GM18508 (cell line): ENCODE measurements around the gene PDPK1.
"Not testable (repeated sequence)": the region's sequence is repeated elsewhere in the genome, so short reads cannot be mapped to it uniquely, and the experiment has no call there.

ENCODE experiments used
- ATAC-seq: cut with Tn5 transposase; IDR thresholded peaks from one replicate; pipeline ENCODE4 v1.9.1; 2021; ENCODE audit warnings: moderate number of reproducible peaks; ENCODE audit not compliant: insufficient read depth, unreplicated experiment

Gene PDPK1

GRCh38 chr16:2584729-2585650, 47.2 kb downstream of the PDPK1 start:
- ATAC-seq, result no peak

DNA sequence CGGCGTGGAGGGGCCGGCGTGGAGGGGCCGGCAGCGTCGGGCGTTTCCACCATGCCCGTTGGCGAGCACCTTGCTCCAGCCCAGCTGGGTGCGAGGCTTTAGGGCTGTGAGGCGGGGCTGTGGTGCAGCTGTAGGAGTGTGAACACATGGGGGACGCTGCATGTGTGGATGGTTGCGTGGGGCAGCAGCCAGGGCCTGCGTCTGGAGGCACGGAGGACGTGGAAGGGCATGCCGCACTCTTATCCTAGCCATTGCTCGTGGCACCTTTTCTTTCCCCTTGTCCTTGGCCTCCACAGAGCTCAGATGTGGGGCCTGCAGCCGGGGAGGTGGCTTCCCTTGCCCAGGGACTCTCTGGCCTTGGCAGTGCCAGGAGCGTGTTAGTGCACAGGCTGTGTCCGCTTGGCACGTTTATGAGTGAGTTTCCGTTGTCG, 47.8 kb downstream of the PDPK1 start:
- no peak for ATAC-seq

GRCh38 chr16:2586241-2586640, 48.4 kb downstream of the PDPK1 start:
- no peak for ATAC-seq

DNA sequence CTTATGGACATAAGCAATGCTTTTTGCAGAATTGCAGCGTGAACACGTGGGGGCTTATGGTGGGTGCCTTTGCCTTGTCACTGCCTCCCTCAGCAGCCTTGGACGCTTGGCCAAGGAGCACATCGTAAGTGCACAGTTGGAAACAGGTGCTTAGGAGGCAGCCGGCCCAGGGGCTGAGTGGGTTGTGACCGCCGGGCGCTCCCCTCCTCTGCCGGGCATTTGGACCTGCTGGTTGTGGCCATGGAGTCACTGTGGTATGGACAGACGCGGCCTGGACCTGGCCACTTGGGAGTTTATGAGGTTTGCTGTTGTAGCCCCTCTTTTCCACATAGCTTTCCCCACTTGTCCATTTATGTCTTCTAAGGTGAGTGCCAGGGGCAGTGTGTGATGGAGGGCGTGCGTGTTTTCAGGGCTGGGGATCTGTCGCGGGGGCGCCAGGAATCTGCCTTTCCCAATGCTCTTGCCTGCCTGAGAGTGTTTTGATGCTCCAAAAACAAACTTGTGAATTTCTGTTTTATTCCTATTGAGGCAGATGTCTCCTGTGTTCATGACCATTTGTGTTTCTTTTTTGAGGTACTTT, 49.2 kb downstream of the PDPK1 start:
- no peak for ATAC-seq

- no peak for ATAC-seq
Measured at GRCh38 chr16:2587891-2588565, 50.2 kb downstream of the PDPK1 start.

DNA sequence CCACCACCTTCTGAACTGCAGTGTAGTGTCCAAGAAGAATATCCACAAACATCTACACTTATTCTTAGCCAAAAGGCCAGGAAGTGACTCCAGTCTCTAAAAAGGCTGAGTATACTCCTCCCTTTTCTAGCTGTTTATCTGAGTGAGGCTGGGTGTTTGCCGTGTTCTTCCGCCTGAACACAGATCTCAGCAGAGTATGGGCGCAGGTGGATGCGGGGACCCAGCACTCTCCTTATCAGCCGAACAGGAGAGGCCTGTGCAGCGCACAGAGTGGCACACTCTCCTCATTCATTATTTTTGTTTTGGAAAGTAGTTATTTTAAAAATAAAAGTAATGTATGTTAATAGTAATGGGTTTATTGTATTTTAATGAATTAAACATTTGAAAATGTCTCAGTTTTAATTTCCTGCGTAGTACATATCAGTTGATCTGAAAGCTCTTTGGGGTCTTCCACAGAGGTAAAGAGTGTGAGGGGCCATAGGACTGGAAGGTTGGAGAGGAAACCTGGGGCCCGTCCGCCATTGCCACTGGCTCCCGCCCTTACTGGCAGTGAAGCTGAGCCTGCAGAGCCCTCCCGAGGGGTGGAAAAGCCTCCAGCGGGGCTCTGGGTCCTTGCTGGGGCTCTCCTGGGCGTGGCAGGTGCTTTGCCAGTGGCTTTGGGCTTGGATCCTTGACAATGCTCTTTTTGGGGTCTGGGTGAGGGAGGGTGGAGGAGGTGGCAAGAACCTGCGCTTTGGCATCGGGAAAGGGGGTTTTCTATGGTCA, 53.8 kb downstream of the PDPK1 start:
- no peak for ATAC-seq

DNA sequence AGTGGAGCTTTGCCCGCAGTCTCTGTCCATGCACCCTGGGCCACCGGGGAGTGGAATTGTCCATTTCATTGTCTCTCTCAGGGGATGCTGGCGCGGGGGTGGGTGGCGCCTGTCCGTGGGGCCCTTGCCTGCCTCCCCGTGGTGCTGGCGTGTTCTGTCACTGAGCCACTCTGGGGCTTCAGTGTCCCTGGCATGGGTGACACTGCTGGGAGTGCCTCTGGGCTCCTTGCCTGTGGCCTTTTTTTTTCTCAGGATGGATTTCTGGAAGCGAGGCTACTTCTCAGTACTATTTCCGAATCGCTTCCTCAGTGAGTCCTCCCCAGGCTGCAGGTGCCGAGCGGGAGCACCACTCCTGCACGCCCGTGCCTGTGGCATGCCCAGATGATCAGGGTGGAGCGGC, 55.0 kb downstream of the PDPK1 start:
- ATAC-seq, result no peak

- ATAC-seq, result no peak
Measured at GRCh38 chr16:2595393-2596205, 57.8 kb downstream of the PDPK1 start.

DNA sequence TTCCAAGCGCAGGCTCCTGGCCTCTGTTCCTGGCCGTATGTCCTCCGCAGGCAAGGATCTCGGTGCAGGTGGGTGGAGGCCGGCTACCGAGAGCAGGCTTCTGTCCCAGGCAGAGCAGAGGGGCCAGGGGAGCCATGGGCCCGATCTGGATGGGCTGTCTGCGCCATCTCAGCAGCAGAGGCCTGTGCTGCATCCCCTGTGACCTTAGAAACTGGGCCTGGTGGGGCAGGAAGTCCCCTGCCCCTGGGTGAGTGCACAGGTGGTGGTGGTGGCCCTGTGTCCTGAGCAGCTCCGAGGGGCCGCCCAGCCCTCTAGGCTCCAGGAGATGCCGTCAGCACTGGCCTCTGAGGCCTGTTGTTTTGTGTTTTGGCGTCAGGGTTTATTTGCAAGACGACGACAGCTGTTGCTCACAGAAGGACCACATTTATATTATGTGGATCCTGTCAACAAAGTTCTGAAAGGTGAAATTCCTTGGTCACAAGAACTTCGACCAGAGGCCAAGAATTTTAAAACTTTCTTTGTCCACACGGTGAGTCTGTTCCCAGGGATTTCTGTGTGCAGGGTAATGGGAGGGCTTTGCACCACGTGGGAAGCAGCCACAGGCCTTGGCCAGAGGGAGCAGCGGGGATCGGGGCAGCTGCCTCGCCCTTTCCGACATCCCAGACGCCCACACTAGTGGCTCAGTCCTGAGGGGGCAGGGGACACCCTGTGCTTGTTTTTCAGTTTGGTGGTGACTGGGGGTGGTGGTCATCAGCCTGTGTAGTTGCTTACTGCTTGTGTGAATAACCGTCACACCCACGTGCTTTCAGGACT, 59.1 kb downstream of the PDPK1 start:
- ATAC-seq, result no peak

DNA sequence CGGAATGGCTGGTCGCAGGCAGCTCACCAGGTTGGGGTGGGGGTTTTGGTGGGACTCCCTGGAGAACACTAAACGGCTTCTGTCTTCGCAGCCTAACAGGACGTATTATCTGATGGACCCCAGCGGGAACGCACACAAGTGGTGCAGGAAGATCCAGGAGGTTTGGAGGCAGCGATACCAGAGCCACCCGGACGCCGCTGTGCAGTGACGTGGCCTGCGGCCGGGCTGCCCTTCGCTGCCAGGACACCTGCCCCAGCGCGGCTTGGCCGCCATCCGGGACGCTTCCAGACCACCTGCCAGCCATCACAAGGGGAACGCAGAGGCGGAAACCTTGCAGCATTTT, 59.7 kb downstream of the PDPK1 start:
- ATAC-seq, result no peak

GRCh38 chr16:2598133-2598641, 60.4 kb downstream of the PDPK1 start:
- ATAC-seq, result no peak

GRCh38 chr16:2598723-2599122, 60.9 kb downstream of the PDPK1 start:
- no peak for ATAC-seq

GRCh38 chr16:2599165-2599564, 61.3 kb downstream of the PDPK1 start:
- ATAC-seq, result not testable (repeated sequence)

DNA sequence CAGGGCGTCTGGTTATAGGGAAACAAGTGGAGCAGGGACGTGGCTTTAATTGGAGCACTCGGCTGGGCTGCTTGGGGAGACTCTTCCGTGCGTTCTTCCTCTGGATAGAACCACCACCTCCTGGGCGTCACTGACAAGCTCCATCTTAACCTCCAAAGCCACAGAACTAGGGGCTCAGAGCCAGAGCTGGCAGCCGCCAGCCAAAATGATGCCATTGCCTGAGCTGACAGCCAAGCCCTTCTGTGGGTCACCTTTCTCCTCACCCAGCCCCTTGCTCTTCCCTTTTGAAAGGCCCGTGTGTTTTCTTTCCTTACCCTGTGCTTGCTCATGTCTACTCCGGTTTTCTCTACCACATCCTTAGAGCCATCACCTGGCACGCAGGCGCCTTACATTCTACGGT, 62.0 kb downstream of the PDPK1 start:
- not testable (repeated sequence) for ATAC-seq

- ATAC-seq, result not testable (repeated sequence)
Measured at GRCh38 chr16:2601301-2602025, 63.6 kb downstream of the PDPK1 start.

- not testable (repeated sequence) for ATAC-seq
Measured at GRCh38 chr16:2602175-2602574, 64.4 kb downstream of the PDPK1 start.

- no peak for ATAC-seq
Measured at GRCh38 chr16:2603165-2604015, 65.6 kb downstream of the PDPK1 start.
